Stimulated activated CD8-positive, alpha-beta memory T cell treated with anti-CD3 and anti-CD28 coated beads, Interleukin-7, amount 100 ng/mL, for 4 hours (primary cell): ENCODE data around the gene DCBLD2.
"Not testable (repeated sequence)": the region's sequence is repeated elsewhere in the genome, so short reads cannot be mapped to it uniquely, and the experiment has no call there.

Experiments used
- DNase-seq, 2 donors: peaks; one replicate each; pipeline ENCODE4 v3.0.0-alpha.2; 2020; ENCODE audit warnings: low read depth in 2 of 2

DCBLD2 gene

GRCh38 chr3:98890965-98891910, 10.3 kb downstream of the DCBLD2 start:
- no peak for DNase-seq

GRCh38 chr3:98890181-98890835, 11.2 kb downstream of the DCBLD2 start:
- DNase-seq: no peak

GRCh38 chr3:98887684-98888083, 13.8 kb downstream of the DCBLD2 start:
- DNase-seq: no peak

GRCh38 chr3:98886525-98886924, 15.0 kb downstream of the DCBLD2 start:
- no peak for DNase-seq

- no peak for DNase-seq
Measured at GRCh38 chr3:98885851-98886250, 15.6 kb downstream of the DCBLD2 start.

- DNase-seq: no peak
Measured at GRCh38 chr3:98884675-98885371, 16.7 kb downstream of the DCBLD2 start.

- DNase-seq: not testable (repeated sequence)
Measured at GRCh38 chr3:98882614-98883333, 18.7 kb downstream of the DCBLD2 start.

GRCh38 chr3:98877132-98877531, 24.4 kb downstream of the DCBLD2 start:
- DNase-seq: no peak

- no peak for DNase-seq
Measured at GRCh38 chr3:98875535-98875934, 26.0 kb downstream of the DCBLD2 start.

- DNase-seq: no peak
Measured at GRCh38 chr3:98874602-98875249, 26.8 kb downstream of the DCBLD2 start.

GRCh38 chr3:98869391-98869790, 32.1 kb downstream of the DCBLD2 start:
- DNase-seq: no peak

- not testable (repeated sequence) for DNase-seq
Measured at GRCh38 chr3:98857971-98858370, 43.5 kb downstream of the DCBLD2 start.

GRCh38 chr3:98857258-98857657, 44.2 kb downstream of the DCBLD2 start:
- DNase-seq: not testable (repeated sequence)

GRCh38 chr3:98856724-98857123, 44.8 kb downstream of the DCBLD2 start:
- no peak for DNase-seq

- no peak for DNase-seq
Measured at GRCh38 chr3:98855806-98856400, 45.6 kb downstream of the DCBLD2 start.

- DNase-seq: no peak
Measured at GRCh38 chr3:98848108-98848507, 53.4 kb downstream of the DCBLD2 start.

- DNase-seq: no peak
Measured at GRCh38 chr3:98846101-98846500, 55.4 kb downstream of the DCBLD2 start.

- DNase-seq: no peak
Measured at GRCh38 chr3:98843266-98843959, 58.1 kb downstream of the DCBLD2 start.

GRCh38 chr3:98839846-98840245, 61.6 kb downstream of the DCBLD2 start:
- no peak for DNase-seq

- not testable (repeated sequence) for DNase-seq
Measured at GRCh38 chr3:98831060-98831459, 70.4 kb downstream of the DCBLD2 start.
